NCI-H1694 (cell line): Measurements from ENCODE around the gene ADAMTS10.
"Not testable (repeated sequence)": the region's sequence is repeated elsewhere in the genome, so short reads cannot be mapped to it uniquely, and the experiment has no call there.

Experiments used
- DNase-seq: peaks from one replicate; lab custom pipeline; 2025; lab: John Stamatoyannopoulos, UW

ADAMTS10 gene

DNA sequence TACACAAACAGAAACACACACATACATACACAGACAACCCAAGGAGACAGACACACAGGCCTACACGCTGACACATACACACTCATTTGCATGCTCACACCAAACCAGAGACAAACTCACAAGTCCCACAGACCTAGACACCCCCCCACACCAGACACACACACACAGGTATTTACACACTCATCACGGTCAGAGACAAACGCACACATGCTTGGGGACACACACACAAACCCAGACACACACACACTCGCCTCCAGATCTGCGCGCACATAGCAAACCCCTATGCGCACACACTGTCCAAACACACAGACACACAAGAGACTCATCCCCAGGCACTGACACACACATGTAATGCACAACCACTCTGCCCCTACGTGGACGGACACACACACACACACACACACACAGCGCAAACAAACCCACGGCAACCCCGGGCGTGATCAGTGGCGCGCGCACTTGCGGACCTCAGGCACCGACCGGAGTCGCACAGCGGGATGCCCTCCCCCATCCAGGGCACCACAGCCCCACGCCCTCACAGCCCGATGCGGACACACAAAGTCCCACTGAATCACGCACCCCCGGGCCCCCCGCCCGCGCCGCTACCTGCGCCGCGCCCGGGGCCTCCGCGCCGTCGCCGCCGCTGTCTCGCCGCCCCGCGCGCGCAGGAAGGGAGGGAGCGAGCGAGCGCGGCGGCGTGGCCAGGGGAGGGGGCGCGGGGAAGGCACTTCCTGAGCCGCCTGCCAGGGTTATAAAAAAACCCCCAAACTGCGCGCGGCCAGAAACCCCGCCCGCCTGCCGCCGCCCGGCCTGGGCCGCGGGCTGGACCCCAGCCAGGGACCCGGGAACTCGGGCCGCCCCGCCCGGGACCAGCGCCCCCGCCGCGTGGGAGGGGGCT lies at the start of gene ADAMTS10:
Gene ADAMTS10, minus strand, starts transcription at position 675 of the 895 bp plus-strand sequence. CDS start 5,005 bp downstream, outside the sequence.
- no peak for DNase-seq

DNA sequence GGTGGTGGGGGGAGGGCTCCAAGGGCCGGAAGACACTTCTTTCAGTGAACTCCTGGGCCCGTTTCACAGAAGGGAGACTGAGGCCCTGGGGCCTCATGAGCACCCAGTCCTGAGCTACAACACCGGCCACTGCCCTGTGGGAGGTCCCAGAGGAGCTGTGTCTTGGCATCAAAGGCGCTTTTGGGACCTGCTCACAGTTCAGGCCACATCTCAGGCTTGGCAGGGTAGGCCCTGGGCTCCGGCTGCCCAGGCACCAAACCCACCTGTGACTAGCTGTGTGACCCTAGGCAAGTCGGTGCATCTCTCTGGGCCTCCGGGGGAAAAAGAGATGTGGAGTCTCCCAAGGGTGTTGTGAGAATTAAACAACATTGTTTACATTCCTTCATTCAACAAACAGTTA lies 49.4 kb upstream of the ADAMTS10 start:
- no peak for DNase-seq

GRCh38 chr19:8657869-8658268 lies 47.4 kb upstream of the ADAMTS10 start:
- DNase-seq = no peak

- no peak for DNase-seq
Observed at GRCh38 chr19:8655340-8655709, 44.8 kb upstream of the ADAMTS10 start.

GRCh38 chr19:8654591-8655339 lies 44.2 kb upstream of the ADAMTS10 start:
- peak; percentile 2 for DNase-seq

GRCh38 chr19:8648240-8648639 lies 37.7 kb upstream of the ADAMTS10 start:
- no peak for DNase-seq

DNA sequence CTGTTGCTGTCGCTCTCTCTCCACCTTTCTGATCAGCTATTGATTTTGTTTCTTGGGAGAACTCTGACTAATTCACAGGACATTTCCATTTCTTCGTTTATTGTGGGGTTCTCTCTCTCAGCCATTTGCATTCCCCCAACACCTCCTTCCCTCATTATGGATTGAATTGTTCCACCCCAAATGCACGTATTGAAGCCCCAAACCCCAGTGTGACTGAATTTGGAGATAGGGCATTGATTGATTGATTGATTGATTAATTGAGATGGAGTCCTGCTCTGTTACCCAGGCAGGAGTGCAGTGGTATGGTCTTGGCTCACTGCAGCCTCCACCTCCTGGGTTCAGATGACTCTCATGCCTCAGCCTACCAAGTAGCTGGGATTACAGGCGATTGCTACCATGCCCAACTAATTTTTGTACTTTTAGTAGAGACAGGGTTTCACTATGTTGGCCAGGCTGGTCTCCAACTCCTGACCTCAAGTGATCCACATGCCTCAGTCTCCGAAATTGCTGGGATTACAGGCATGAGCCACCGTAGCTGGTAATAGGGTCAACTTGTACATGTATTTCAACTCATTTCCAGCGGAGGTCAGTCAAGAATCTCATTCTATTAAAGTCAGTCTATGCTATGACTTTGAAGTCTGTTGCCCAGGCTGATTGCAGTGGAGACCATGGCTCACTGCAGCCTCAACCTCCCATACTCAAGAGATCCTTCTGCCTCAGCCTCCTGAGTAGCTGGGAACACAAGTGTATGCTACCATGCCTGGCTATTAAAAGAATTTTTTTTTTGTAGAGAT lies 33.5 kb upstream of the ADAMTS10 start:
- DNase-seq = no peak

DNA sequence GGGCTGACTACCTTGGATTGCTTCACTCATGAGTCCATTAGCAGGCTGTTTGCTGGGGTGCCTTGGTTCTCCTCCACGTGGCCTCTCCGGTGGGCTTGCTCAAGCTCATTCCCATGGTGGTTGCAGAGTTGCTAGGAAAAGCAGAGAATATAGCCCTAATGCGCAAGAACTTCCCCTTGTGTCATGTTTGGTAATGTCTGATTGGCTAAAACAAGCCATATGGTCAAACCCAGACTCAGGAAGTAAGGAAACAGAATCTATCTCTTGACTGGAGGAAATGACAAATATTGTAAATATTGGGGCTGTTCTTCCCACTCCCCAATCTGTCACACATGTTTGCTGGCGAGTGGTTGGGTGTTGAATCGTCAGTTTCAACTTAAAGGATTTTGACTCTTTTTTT lies 32.0 kb upstream of the ADAMTS10 start:
- DNase-seq = no peak

- DNase-seq = peak; percentile 2
Observed at GRCh38 chr19:8641908-8642547, 31.5 kb upstream of the ADAMTS10 start.

DNA sequence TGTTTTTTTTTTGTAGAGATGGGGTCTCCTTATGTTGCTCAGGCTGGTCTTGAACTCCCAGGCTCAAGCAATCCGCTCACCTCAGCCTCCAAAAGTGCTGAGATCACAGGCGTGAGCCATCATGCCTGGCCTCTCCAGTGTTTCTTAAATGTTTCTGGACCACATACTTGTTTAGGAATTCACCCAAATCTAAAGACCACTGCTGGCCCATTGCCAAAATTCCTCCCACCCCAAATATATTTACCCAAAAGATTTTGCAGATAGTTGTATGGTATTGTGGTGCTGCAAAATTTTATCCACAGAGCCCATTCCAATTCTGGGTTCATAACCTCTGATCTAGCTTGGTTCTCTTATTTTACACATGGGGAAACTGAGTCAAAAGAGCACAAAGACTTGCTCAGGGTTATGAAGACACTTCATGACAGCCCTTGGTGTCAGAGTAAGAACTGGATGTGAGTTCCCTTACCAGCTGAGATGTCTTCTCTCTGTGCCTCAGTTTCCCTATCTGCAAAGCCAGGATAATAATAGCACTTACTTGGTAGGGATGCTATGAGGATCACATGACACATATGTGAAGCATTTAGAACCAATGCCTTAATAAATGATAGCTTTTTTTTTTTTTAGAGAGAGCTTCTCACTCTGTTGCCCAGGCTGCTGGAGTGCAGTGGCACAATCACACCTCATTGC lies 30.8 kb upstream of the ADAMTS10 start:
- no peak for DNase-seq

DNA sequence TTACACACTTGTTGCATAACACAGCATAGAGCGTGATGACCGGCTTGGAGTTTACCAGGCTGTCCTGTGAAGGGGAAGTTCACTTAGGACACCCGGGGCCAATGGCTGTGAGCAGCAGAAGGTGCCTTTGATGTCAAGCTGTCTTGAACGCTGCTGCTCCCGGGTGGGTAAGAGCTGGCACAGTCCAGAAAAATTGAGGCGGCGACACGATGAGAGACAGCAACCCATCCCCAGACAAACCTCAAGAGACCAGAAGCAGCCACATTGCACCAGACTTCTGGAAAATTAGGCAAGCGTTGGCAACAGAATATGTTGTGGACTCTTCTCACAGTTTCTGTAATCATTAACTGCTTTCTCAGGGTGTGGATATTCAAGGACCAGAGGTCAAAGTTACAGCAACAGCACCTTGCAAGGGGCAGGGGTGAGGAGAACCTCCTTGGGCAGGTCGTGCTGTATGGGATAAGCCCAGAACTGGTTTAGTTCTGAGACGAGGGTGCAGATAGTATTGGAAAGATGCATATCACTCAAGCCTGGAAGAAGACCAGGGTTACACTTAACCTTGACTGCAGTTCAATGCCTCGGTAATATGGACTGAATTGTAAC lies 30.0 kb upstream of the ADAMTS10 start:
- DNase-seq = no peak

DNA sequence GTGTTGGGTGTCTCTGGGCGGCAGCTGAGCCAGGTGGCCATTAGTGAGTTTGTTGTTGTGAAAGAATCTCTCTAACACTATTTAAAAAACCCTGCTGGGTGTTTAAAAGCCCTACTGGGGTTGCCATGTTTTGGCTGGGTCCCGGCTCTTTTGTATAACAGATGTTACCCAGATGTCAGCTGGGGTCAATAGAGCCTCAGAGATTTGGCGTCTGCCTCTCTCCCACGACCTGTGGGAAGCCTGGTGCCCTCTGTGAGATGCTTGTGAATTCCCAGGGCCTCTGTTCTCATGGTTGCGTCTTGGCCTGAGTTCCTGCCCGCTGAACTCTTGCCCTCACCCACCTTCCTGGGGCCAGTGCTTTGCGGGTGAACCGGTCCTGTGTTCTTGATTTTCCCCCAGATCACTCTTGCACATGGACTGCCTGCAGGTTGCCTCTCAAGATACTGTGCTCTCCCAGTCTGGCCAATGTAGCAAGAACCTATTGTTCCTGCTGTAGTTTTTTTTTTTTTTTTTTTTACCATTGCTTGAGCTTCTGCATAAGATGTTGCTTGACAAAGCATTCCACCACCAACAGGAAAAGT lies 29.4 kb upstream of the ADAMTS10 start:
- DNase-seq = no peak

GRCh38 chr19:8638078-8638619 lies 27.6 kb upstream of the ADAMTS10 start:
- no peak for DNase-seq

DNA sequence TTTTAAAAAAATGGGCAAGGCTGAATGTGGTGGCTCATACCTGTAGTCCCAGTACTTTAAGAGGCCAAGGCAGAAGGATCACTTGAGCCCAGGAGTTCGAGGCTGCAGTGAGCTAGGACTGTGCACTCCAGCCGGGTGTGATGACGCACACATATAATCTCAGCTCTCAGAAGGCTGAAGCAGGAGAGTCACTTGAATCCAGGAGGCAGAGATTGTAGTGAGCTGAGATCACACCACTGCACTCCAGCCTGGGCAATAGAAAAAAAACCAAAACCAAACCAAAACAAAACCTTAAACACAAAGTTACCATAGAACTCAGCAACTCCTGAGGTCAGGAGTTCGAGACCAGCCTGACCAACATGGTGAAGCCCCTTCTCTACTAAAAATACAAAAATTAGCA lies 26.6 kb upstream of the ADAMTS10 start:
- not testable (repeated sequence) for DNase-seq

DNA sequence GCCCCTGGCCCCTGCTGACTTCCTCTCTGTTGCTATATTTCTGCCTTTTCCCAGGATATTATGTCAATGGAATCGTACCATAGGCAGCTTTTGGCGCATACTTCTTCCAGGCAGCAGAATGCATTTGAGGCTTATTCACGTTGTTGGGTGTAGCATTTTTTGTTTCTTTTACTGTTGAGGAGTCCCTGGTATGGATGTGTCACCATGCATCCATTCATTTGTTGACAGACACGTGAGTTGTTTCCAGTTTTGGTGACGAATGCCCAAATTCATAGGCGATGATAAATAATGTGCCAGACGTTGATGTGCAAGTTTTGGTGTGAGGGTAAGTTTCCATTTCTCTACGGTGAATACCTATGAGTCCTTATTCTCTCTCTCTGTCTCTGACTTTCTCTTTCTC lies 24.9 kb upstream of the ADAMTS10 start:
- no peak for DNase-seq

GRCh38 chr19:8631425-8631819 lies 20.9 kb upstream of the ADAMTS10 start:
- no peak for DNase-seq

GRCh38 chr19:8630796-8631424 lies 20.4 kb upstream of the ADAMTS10 start:
- DNase-seq = no peak

DNA sequence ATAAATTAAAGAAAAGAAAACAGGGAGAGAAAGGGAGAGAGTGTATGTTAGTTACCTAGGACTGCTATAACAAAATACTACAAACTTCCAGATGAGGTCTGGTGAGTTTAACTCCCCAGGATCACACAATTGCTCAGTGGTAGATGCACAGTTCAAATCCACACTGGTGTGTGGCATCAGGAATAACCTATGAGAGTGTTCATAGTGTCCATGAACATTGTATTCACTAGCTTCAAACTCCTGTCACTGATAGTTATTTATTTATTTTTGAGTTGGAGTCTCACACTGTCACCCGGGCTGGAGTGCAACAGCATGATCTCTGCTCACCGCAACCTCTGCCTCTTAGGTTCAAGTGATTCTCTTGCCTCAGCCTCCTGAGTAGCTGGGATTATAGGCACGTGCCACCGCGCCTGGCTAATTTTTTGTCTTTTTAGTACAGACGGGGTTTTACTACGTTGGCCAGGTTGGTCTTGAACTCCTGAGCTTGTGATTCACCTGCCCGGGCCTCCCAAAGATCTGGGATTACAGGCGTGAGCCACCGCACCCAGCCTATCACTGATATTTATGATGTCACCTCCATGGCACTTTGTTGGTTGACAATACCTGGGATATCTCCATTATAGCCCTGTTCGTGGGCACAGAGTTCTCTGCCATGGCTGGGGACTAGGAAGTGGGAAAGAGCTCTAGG lies 19.6 kb upstream of the ADAMTS10 start, which contains the start of gene NFILZ:
Gene NFILZ, plus strand, starts transcription at position 638 of the 688 bp plus-strand sequence. CDS start 46,133 bp downstream, outside the sequence.
- DNase-seq = no peak

DNA sequence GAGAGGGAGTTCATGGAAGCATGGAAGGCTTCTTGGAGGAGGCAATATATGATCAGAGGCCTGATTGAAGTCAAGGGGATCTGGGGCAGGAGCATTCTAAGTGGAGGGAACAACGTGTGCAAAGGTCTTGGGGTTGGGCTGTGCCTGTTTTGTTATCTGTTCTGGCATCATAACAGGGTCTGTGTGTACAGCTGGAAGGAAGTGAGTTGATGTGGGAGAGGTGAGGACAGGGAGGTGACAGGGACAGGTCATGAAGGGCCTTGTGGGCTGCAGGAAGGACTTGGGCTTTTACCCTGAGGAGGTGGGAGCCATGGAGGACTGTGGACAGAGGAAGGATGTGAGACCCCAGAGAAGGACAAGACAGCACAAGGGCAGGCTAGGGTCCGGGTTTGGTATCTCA lies 18.7 kb upstream of the ADAMTS10 start:
- DNase-seq = no peak
